NT2/D1 (cell line): ENCODE data around the gene KRTAP4-11.

ENCODE experiments used
- SUZ12 ChIP-seq: IDR thresholded peaks from 2 replicates; pipeline ENCODE4 v1.6.1; 2011; ENCODE audit not compliant: insufficient read length, insufficient read depth; ENCODE audit errors: extremely low read depth
- ZNF274 ChIP-seq: IDR thresholded peaks from 2 replicates; pipeline ENCODE4 v1.6.1; 2011; ENCODE audit warnings: mild to moderate bottlenecking, low read depth, low read length

GRCh38 chr17:41163828-41164227 is 45.7 kb upstream of the KRTAP4-11 start:
- TF ChIP-seq ZNF274, result no peak
- no peak for TF ChIP-seq SUZ12
